ENCODE results near the gene SCD5.

Gene SCD5

DNA sequence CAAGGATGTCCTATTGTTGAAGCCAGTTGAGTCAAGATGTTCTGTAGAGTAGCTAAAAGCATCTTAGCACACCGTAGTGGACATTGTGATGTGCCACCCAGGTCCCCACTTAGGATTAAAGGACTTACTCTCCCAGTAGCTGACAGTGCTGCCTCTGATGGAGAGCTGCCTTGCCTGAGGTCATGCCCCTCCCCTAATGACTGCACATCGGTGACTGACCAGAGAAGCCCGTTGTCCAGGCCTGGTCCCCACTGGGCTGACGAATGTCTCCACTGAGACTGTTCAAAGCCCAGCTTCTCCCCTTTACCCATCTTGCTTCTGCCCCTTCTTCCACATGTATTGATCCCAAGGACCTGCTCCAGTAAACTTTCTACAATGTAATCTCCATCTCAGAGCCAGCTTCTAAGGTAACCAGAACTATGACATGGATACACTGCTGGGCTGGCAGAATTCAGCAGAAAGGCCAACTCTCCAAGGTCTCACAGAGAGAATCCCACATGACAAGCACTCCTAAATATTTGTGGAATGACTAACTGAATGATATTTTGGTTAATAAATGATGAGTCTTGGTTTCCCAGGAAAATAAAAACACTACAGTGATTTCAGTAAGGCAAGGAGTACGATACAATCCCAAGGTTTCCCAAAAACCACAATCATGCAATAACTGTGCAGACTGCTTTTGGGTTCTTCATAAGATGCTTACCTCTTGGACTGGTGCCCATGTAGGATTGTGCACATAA is 154.4 kb downstream of the SCD5 start:
- in situ Hi-C loops (cut with MboI; ENCODE audit: low sequenced_read_pairs) = no loop called here

GRCh38 chr4:82642331-82642730 is 156.3 kb downstream of the SCD5 start:
- in situ Hi-C loops (cut with MboI; ENCODE audit: low sequenced_read_pairs) = no loop called here

- in situ Hi-C loops (cut with MboI; ENCODE audit: low sequenced_read_pairs) = no loop called here
These were observed 158.1 kb downstream of the SCD5 start for GRCh38 chr4:82640540-82640939.

DNA sequence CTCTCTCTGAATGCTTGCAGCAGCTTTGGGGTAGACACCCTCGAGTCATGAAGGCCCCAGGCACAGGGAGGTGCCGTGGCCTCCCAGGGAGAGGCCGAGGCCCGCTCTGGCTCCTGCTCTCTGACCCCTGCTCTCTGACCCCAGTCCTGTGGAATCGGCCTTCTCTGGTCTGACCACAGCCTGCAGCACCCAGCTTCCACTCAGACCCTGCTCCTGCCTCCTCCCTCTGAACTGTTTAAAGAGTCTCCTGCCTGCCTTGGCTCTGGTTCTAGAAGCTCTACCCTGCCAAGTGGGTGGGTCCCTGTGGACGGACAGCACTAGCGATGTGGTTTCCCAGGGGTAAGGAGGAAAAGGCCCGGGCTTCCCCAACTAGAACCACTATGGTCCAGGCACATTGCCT is 158.6 kb downstream of the SCD5 start:
- in situ Hi-C loops (cut with MboI; ENCODE audit: low sequenced_read_pairs) = no loop called here

GRCh38 chr4:82638479-82638878 is 160.1 kb downstream of the SCD5 start:
- in situ Hi-C loops (cut with MboI; ENCODE audit: low sequenced_read_pairs) = no loop called here

- in situ Hi-C loops (cut with MboI; ENCODE audit: low sequenced_read_pairs) = no loop called here
These were observed 168.5 kb downstream of the SCD5 start for GRCh38 chr4:82630079-82630478.

DNA sequence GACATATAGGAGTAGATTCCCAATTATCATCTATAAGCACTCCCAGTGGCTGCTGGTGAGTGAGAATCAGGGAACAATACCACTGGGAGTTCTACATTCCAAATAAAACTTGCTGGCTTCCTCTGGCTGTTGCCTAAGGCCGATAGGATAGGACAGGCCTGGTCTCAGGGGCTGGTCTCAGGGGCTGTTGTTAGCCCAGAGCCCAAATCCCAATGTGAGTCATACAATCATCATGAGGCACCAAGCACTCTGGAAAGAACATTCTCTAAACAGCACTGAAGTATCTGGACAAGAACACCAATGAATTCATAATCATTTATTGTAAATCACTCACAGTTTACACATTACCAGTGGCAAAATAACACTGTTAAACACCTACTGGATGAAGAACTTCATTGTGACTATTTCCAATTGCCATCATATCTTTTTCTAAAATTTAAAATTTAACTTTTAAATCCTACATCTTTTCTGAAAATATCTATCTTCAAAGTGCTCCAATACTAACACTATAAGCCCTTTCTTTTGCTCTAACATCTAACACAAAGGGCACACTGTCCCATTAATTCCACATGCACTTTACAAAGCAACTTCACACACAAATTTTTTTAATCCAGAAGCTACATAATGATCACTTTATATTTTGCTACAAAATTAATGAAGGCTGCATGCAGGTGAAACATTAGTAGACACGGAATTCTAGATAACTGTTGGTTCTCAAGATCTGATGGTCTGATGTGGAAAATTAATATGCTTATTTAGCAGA is 169.2 kb downstream of the SCD5 start:
- in situ Hi-C loops (cut with MboI; ENCODE audit: low sequenced_read_pairs) = no loop called here

GRCh38 chr4:82626251-82626868 is 172.2 kb downstream of the SCD5 start:
- in situ Hi-C loops (cut with MboI; ENCODE audit: low sequenced_read_pairs) = no loop called here

GRCh38 chr4:82624819-82625218 is 173.8 kb downstream of the SCD5 start:
- in situ Hi-C loops (cut with MboI; ENCODE audit: low sequenced_read_pairs) = no loop called here

- in situ Hi-C loops (cut with MboI; ENCODE audit: low sequenced_read_pairs) = no loop called here
These were observed 175.4 kb downstream of the SCD5 start for GRCh38 chr4:82623121-82623683.

DNA sequence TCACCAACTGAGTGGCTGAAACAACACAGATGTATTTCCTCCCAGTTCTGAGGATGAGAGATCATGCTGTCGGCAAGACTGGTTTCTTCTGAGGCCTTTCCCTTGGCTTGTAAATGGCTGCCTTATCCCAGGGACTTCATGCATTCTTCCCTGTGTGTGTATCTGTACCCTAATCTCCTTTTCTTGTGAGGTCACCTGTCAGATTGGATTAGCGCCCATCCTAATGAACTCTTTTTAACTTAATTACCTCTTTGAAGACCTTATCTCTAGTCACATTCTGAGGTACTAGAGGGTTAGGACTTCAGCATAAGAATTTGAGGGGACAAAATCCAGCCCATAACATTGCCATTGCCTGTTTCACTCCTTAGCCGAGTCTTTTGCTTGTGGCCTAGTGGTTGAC is 177.3 kb downstream of the SCD5 start:
- in situ Hi-C loops (cut with MboI; ENCODE audit: low sequenced_read_pairs) = no loop called here

- in situ Hi-C loops (cut with MboI; ENCODE audit: low sequenced_read_pairs) = no loop called here
These were observed 178.4 kb downstream of the SCD5 start for GRCh38 chr4:82620126-82620735.

GRCh38 chr4:82618103-82618720 is 180.4 kb downstream of the SCD5 start:
- in situ Hi-C loops (cut with MboI; ENCODE audit: low sequenced_read_pairs) = no loop called here

DNA sequence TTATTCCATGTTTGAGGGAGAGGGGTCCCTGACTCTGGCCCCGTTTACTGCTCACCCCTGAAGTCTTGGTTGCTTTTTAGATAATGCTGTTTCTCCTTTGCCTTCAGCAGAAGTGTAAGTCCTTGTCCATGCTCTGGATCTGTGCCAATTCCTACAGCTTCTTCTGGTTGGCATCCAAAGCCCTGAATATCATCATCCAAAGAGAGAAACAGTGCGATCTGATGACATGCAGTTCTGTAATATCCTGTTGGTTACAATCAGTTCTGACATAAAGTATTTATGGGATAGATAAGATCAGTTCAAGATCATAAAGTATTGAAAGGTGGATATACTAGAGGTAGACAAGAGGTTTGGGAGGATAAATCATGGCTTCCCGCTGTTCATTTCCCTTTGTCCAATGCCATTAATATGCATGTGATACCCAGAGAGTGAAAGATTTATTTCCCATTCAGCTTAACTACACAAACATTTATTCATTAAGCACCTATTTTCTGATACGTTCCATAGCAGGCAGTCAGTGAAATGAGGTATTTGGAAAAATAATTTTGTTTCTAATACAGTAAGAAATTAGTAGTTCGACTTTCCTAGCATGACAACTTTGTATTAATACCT is 183.7 kb downstream of the SCD5 start:
- in situ Hi-C loops (cut with MboI; ENCODE audit: low sequenced_read_pairs) = no loop called here

- in situ Hi-C loops (cut with MboI; ENCODE audit: low sequenced_read_pairs) = no loop called here
These were observed 185.5 kb downstream of the SCD5 start for GRCh38 chr4:82613121-82613520.

DNA sequence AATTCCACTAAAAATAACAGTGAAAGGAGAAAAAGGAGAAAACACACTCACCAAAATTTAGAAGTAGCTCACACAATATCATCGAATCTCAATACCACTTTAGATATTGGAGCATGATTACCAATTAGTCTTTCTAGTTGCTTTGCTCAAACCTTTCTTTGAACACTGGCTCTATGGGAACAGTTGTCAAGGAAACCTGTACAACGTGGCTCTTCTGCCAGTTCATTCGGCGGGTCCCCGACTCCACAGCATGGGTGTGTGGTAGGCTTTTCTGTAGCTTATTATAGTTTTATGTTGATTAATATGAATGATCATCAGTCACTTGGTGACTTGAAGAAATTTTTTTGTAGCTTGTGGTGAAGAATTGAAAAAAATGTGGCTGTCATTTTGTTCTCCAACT is 186.6 kb downstream of the SCD5 start:
- in situ Hi-C loops (cut with MboI; ENCODE audit: low sequenced_read_pairs) = no loop called here

DNA sequence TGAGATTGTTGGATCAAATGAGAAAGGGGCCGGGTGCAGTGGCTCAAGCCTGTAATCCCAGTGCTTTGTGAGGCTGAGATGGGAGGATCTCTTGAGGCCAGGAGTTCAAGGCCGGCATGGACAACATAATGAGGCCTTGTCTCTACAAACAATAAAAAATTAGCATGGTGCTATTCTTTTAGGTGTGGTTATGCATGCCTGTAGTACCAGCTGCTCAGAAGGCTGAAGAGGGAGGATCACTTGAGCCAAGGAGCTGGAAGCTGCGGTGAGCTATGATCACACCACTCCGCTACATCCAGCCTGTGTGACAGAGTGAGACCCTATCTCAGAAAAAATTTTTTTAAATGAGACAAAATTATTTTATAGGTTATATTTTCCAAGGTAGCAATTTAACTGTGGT is 187.1 kb downstream of the SCD5 start:
- in situ Hi-C loops (cut with MboI; ENCODE audit: low sequenced_read_pairs) = no loop called here

DNA sequence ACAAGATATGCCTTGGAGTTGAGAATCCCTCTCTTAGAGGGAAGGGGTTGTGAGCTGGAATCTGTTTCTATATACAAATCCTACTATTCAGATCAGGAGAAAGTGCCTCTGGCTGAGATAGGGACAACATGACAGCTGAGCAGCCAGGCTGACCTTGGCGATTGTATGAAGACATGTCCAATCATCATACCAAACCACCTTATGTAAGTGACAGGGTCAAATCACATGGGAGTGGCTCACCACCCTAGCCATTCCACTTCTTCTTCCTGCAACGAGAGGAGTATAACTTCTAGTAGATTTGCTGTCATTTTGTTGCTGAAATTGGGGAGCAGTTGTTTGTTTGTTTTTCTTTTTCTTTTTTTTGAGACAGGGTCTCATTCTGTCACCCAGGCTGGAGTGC is 188.6 kb downstream of the SCD5 start:
- in situ Hi-C loops (cut with MboI; ENCODE audit: low sequenced_read_pairs) = no loop called here

DNA sequence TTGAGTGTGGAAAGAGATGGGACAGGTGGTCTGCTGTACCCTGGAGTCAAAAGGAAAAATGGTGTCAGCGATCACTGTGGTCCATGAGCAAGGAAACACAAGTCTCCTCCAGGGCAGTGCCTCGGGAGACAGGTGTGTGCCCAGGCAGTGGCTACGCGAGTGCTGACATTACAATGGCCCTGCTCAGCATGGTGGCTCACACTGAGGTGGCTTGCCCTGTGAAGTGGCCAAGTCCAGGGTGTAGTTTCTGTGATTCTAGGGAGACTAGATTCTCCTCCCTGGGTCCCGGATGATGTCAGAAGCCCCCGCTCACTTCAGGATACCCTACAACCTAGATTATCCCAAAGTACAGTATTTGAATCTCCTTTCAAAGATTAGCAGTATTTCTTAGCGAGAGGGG is 192.0 kb downstream of the SCD5 start:
- in situ Hi-C loops (cut with MboI; ENCODE audit: low sequenced_read_pairs) = no loop called here

DNA sequence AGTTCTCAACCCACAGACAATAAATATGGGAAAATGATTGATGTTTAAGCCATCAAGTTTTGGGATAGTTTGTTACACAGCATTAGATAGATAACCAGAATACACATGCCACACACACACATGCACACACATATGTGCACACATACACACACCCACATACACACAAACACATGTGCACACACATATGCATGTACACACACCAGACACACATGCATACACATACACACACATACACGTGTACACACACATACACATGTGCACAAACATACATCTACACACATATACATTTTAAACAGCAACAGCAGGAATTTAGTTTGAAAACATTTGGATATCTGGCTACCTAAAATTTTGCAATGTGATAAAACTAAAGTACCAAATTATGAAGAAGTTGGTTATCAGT is 194.1 kb downstream of the SCD5 start:
- in situ Hi-C loops (cut with MboI; ENCODE audit: low sequenced_read_pairs) = no loop called here
